Epithelial cell of proximal tubule (primary cell): ENCODE results near the gene GMCL2. TPM values are rescaled to one million over a fixed set of nuclear protein-coding genes. Genes with fewer than 3 reads are reported as not detected.

Source experiments
- DNase-seq: peaks from one replicate; pipeline ENCODE4 v3.0.0-alpha.2; 2011; ENCODE audit warnings: low read depth
- H3K4me3 ChIP-seq: 2 replicates; pipeline ENCODE4 v1.5.1; 2011; ENCODE audit warnings: low read depth, mild to moderate bottlenecking, low read length
- total RNA-seq: library from RNA; depleted of rRNA; stranded (reverse); fragments of >200 nt; gene quantifications from 2 replicates; pipeline ENCODE4 v1.2.3, GENCODE V29; 2015
- TF ChIP-seq, protein P1 (sequence below): conservative IDR thresholded peaks from 2 replicates; pipeline ENCODE4 v1.5.1; 2012; ENCODE audit warnings: low read depth, mild to moderate bottlenecking, low read length

GMCL2 gene
- total RNA-seq, 1 donor from 2014 or later, result not detected

DNA sequence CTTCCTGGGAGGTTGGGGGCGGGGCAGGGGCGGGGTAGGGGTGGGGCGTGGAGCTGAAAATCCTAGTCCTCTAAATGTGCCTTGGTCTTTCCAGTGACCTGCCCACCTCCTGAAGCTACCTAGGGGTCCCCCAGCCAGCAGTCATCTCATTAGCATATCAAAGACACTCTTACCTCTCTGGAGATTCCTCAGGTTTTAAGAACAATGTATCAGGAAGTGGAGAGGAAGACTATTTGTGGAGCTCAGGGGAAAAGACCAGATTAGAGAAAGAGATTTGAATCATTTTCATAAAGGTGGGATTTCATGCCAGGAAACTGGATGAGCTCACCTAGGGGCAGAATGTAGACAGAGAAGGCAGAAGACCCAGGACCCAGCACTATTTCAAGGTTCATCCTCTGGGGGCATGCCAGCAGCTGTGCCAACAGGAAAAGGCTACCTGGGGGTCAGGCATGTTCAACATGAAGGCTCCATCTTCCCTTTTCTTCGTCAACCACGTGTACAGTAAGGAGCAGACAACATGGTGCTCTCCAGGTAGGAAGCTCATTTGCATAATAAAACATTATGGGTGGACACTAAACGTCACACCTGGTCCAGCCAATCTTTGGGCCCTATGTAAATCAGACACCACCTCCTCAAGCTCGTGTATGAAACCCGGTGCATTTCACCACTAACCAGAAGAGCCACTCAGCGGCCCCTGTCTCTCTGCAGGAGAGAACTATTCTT, 6.9 kb downstream of the GMCL2 start:
- TF ChIP-seq, protein P1, sequence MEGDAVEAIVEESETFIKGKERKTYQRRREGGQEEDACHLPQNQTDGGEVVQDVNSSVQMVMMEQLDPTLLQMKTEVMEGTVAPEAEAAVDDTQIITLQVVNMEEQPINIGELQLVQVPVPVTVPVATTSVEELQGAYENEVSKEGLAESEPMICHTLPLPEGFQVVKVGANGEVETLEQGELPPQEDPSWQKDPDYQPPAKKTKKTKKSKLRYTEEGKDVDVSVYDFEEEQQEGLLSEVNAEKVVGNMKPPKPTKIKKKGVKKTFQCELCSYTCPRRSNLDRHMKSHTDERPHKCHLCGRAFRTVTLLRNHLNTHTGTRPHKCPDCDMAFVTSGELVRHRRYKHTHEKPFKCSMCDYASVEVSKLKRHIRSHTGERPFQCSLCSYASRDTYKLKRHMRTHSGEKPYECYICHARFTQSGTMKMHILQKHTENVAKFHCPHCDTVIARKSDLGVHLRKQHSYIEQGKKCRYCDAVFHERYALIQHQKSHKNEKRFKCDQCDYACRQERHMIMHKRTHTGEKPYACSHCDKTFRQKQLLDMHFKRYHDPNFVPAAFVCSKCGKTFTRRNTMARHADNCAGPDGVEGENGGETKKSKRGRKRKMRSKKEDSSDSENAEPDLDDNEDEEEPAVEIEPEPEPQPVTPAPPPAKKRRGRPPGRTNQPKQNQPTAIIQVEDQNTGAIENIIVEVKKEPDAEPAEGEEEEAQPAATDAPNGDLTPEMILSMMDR, result no peak
- H3K4me3 ChIP-seq, result no peak overlapping the region
- DNase-seq, result no peak

DNA sequence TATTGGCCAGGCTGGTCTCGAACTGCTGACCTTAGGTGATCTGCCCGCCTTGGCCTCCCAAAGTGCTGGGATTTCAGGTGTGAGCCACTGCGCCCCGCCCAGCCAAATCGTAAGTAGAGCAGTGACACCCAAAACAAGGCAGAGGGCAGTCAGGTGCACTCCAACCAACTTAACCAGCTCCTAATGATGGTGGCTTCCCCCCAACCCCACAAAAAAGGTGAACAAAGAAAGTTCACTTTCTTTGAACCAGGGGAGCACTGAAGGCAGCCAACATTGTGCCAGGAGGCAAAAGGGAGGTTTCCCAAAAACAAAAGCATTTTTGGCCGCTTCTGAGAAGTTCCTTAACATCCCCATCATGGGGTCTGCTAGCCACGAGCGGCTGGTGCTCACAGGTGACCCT, 9.6 kb downstream of the GMCL2 start:
- H3K4me3 ChIP-seq, result no peak overlapping the region
- DNase-seq, result no peak
- TF ChIP-seq, protein P1, result no peak

DNA sequence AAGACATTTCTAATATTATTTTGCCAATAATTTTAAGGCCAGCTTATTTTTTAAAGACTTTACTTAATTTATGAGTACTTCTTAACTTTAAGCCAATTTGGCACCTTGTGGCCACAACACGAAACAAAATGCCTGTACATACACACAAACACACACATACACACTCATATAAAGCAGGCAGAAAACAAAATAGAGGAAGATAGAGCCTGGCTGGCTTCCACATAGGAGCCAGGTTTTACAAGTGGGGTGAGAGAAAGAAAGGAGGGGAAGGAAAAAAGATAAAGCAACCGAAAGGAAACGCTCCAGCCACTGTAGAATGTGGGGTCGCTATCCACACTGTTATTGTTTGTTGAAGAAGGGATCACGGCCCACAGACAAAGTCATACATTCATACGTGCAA, 10.4 kb downstream of the GMCL2 start:
- H3K4me3 ChIP-seq, result no peak overlapping the region
- TF ChIP-seq, protein P1, result no peak
- no peak for DNase-seq

DNA sequence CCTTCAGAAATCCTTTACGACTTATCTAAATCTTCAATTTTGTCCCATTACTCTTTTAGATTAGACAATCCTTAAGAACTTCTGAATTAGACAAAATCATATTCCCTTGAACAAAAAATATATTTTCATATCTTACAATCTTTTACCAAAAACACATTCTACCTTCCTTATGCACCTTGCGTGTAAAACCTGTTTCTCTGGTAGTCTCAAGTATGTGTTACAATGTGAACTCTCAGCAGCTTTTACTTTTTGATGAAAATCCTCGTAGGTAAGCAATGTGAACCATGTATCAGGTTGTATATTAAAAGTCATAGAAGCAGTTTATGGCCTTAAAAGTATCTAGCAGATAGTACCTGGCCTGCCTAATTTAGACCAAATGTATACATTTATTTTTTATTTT, 12.7 kb downstream of the GMCL2 start:
- no peak for DNase-seq
- TF ChIP-seq, protein P1, result no peak
- no peak overlapping the region for H3K4me3 ChIP-seq

DNA sequence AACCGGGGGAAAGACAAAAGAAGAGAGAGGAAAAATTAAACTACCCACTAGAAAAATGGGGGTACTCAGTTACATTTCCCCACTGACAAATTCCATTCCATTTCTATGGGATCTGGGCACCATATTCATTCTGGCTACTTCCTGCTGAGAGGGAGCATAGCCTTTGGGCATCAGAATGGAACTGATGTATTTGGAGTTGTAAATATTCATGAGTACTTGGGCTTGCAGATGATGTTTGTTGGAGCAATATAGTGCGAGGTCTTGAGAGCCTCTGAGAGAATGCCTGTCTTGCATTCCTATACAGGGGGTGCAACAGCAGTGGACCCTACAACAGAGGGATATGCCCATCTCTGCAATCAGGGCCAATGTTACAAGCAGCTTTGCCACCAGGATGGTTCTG, 16.7 kb downstream of the GMCL2 start:
- TF ChIP-seq, protein P1, result no peak
- H3K4me3 ChIP-seq, result no peak overlapping the region

DNA sequence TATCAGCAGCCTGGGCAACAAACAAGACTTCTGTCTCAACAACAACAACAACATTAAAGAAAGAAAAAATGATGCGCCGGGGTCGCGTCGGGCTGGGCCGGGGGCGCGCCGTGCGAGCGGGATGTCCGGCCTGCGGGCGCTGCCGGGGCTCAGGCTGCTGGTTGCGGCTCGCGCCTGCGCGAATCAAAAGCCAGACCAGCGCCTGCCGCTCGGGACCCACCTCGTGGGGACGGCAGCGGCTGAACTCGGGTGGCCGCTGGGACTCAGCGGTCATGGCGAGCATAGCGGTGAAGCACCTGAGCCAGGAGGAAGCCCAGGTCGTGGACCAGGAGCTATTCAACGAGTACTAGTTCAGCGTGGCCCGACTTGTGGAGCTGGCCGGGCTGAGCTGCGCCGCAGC, 21.6 kb downstream of the GMCL2 start:
- H3K4me3 ChIP-seq, result no peak overlapping the region
- DNase-seq, result no peak
- TF ChIP-seq, protein P1, result no peak

More for the DNA sequence above, 16.7 kb downstream of the GMCL2 start:
- no peak for DNase-seq
